ENCODE measurements around the gene SPN. TPM values are rescaled to one million over a fixed set of nuclear protein-coding genes. Genes with fewer than 3 reads are reported as not detected.
A peak's percentile ranks its signal among the peaks of the same experiment; 100 is the strongest.
"Not testable (repeated sequence)": the region's sequence is repeated elsewhere in the genome, so short reads cannot be mapped to it uniquely, and the experiment has no call there.

The SPN gene
- total RNA-seq, 5 donors from 2014 or later (not counting 1 experiment from before 2014, with no cell fraction given): 124 to 172 (median 161) TPM

DNA sequence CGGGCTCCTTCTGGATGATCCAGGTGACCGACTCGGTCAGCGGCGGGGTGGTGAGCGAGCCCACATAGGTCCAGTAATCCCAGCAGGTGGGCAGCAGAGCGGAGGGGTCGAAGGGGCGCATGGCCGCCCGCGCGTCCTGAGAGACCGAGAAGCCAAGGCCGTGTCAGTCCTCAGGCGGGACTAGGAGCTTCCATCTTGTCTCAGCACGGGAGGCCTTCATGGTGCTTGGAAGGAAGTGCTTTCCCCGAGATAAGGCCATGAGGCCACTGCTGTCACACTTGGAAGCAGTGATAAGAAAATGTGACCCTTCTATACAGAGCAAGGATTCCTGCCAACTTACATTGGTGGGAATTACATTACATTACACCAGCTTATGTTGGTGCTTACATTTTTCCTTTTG lies 40.3 kb upstream of the SPN start:
- WGBS (ENCODE audit: insufficient coverage): no CpG with 5 or more reads among the region's 18 CpGs
- H3K4me3 ChIP-seq (ENCODE audit: control insufficient read depth in 1 of 2, extremely low read depth in 1 of 2, low read length in 1 of 2); H3K27me3 ChIP-seq (replicated peaks in 1 of 2; ENCODE audit: control insufficient read depth in 2 of 2, extremely low read depth in 1 of 2, insufficient read depth in 2 of 2, low read length in 1 of 2); DNase-seq; POLR2A ChIA-PET; H3K36me3 ChIP-seq (ENCODE audit: control insufficient read depth in 2 of 2, extremely low read depth in 1 of 2, insufficient read depth in 1 of 2, low read length in 1 of 2); CTCF ChIA-PET; H3K9me3 Mint-ChIP-seq; H3K27me3 Mint-ChIP-seq; H3K27ac Mint-ChIP-seq; H3K27ac ChIP-seq (ENCODE audit: low read length); H3K36me3 Mint-ChIP-seq; H3K9me3 ChIP-seq; ATAC-seq (replicated peaks in 1 of 4); H3K4me3 Mint-ChIP-seq: not testable (repeated sequence)
- H3K4me1 Mint-ChIP-seq: peaks cover 7 to 13% (median 11%) of the 10 kb centered on the region in 3 donors
- H3K4me1 ChIP-seq (ENCODE audit: control insufficient read depth in 1 of 2, extremely low read depth in 1 of 2, insufficient read depth in 2 of 2, low read length in 2 of 2): peaks cover 5 to 12% of the 10 kb centered on the region in 2 experiments

DNA sequence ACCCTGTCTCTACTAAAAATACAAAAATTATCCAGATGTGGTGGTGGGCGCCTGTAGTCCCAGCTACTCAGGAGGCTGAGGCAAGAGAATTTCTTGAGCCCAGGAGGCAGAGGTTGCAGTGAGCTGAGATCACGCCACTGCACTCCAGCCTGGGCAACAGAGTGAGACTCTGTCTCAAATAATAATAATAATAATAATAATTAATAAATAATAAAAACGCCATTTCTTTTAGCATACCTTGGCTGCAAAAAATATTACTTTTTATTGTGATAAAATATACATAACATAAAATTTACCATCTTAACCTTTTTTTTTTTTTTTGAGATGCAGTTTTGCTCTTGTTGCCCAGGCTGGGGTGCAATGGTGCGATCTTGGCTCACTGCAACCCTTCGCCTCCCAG lies 39.8 kb upstream of the SPN start:
- H3K4me3 Mint-ChIP-seq; ATAC-seq (replicated peaks in 1 of 4); H3K27me3 Mint-ChIP-seq; DNase-seq; H3K27ac Mint-ChIP-seq; H3K9me3 ChIP-seq; H3K9me3 Mint-ChIP-seq; H3K36me3 Mint-ChIP-seq; H3K4me3 ChIP-seq (ENCODE audit: control insufficient read depth in 1 of 2, extremely low read depth in 1 of 2, low read length in 1 of 2); CTCF ChIA-PET; H3K27ac ChIP-seq (ENCODE audit: low read length); H3K36me3 ChIP-seq (ENCODE audit: control insufficient read depth in 2 of 2, extremely low read depth in 1 of 2, insufficient read depth in 1 of 2, low read length in 1 of 2); H3K27me3 ChIP-seq (replicated peaks in 1 of 2; ENCODE audit: control insufficient read depth in 2 of 2, extremely low read depth in 1 of 2, insufficient read depth in 2 of 2, low read length in 1 of 2); POLR2A ChIA-PET: not testable (repeated sequence)
- H3K4me1 ChIP-seq (ENCODE audit: control insufficient read depth in 1 of 2, extremely low read depth in 1 of 2, insufficient read depth in 2 of 2, low read length in 2 of 2): peaks cover 5 to 13% of the 10 kb centered on the region in 2 experiments
- H3K4me1 Mint-ChIP-seq: peaks cover 7 to 13% (median 13%) of the 10 kb centered on the region in 3 donors
- no CpG with 5 or more reads among the region's 5 CpGs for WGBS (ENCODE audit: insufficient coverage)

GRCh38 chr16:29625114-29625513 lies 37.9 kb upstream of the SPN start:
- ATAC-seq (replicated peaks in 1 of 4); H3K27ac Mint-ChIP-seq; H3K9me3 ChIP-seq; H3K9me3 Mint-ChIP-seq; H3K36me3 Mint-ChIP-seq; H3K36me3 ChIP-seq (ENCODE audit: control insufficient read depth in 2 of 2, extremely low read depth in 1 of 2, insufficient read depth in 1 of 2, low read length in 1 of 2); H3K27ac ChIP-seq (ENCODE audit: low read length); H3K4me3 Mint-ChIP-seq; POLR2A ChIA-PET; CTCF ChIA-PET; H3K4me3 ChIP-seq (ENCODE audit: control insufficient read depth in 1 of 2, extremely low read depth in 1 of 2, low read length in 1 of 2); H3K27me3 ChIP-seq (replicated peaks in 1 of 2; ENCODE audit: control insufficient read depth in 2 of 2, extremely low read depth in 1 of 2, insufficient read depth in 2 of 2, low read length in 1 of 2); H3K27me3 Mint-ChIP-seq; DNase-seq: not testable (repeated sequence)
- 100% methylated on average over 1 of the region's 4 CpGs for WGBS (ENCODE audit: insufficient coverage)
- H3K4me1 ChIP-seq (ENCODE audit: control insufficient read depth in 1 of 2, extremely low read depth in 1 of 2, insufficient read depth in 2 of 2, low read length in 2 of 2): peaks cover 7 to 18% of the 10 kb centered on the region in 2 experiments
- peaks cover 7 to 16% (median 16%) of the 10 kb centered on the region in 3 donors for H3K4me1 Mint-ChIP-seq

DNA sequence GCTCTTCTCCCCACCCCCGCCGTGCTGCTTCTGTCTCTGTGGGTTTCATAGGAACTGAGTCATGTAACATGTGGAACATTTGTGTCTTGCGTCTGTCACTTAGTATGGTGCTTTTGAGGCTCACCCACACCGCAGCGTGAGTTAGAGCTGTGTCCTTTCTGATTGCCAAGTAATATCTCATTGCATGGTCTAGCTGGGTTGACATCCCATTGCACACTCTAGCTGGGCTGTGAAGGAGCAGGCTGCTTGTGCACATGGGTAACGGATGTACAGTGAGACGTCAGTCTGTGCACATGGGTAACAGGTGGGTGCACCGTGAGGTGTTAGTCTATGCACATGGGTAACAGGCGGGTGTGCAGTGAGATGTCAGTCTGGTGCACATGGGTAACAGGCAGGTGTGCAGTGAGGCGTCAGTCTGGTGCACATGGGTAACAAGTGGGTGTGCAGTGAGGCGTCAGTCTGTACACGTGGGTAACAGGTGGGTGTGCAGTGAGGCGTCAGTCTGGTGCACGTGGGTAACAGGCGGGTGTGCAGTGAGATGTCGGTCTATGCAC lies 36.2 kb upstream of the SPN start:
- Mint-ChIP-seq H3K27ac (peak overlapping the region; percentile 59 to 79), H3K4me3 (peak overlapping the region; percentile 10 to 68 (median 39)), H3K4me1 (peaks cover 7 to 16% (median 16%) of the 10 kb centered on the region in 3 donors)
- peak in 34 of 35 experiments; percentile 16 to 76 (median 49) for DNase-seq
- H3K9me3 ChIP-seq; H3K4me3 ChIP-seq (ENCODE audit: control insufficient read depth in 1 of 2, extremely low read depth in 1 of 2, low read length in 1 of 2); H3K27me3 Mint-ChIP-seq; H3K27me3 ChIP-seq (replicated peaks in 1 of 2; ENCODE audit: control insufficient read depth in 2 of 2, extremely low read depth in 1 of 2, insufficient read depth in 2 of 2, low read length in 1 of 2); H3K9me3 Mint-ChIP-seq; H3K36me3 ChIP-seq (ENCODE audit: control insufficient read depth in 2 of 2, extremely low read depth in 1 of 2, insufficient read depth in 1 of 2, low read length in 1 of 2); H3K36me3 Mint-ChIP-seq: not testable (repeated sequence)
- peaks cover 7 to 18% of the 10 kb centered on the region in 2 experiments for H3K4me1 ChIP-seq (ENCODE audit: control insufficient read depth in 1 of 2, extremely low read depth in 1 of 2, insufficient read depth in 2 of 2, low read length in 2 of 2)
- CTCF ChIA-PET: interaction anchor here in 1 of 2 donors (0.7 kb wide), 1 partner anchor 306 kb away, joined by 3 read pairs; no protein-coding TSS in a partner anchor
- ATAC-seq (replicated peaks in 1 of 4): peak; percentile 82 to 91 (median 86)
- POLR2A ChIA-PET: interaction anchor here in 1 of 2 donors (0.5 kb wide), 1 partner anchor 169 kb away, joined by 3 read pairs; no protein-coding TSS in a partner anchor
- H3K27ac ChIP-seq (ENCODE audit: low read length): peak overlapping the region; percentile 47
- 14% methylated on average over 9 of the region's 16 CpGs for WGBS (ENCODE audit: insufficient coverage)

- H3K27me3 Mint-ChIP-seq; CTCF ChIA-PET; H3K36me3 ChIP-seq (ENCODE audit: control insufficient read depth in 2 of 2, extremely low read depth in 1 of 2, insufficient read depth in 1 of 2, low read length in 1 of 2); H3K4me3 ChIP-seq (ENCODE audit: control insufficient read depth in 1 of 2, extremely low read depth in 1 of 2, low read length in 1 of 2); H3K9me3 Mint-ChIP-seq; POLR2A ChIA-PET; H3K4me3 Mint-ChIP-seq; H3K9me3 ChIP-seq; H3K27me3 ChIP-seq (replicated peaks in 1 of 2; ENCODE audit: control insufficient read depth in 2 of 2, extremely low read depth in 1 of 2, insufficient read depth in 2 of 2, low read length in 1 of 2); H3K36me3 Mint-ChIP-seq: not testable (repeated sequence)
- no CpG with 5 or more reads among the region's 7 CpGs for WGBS (ENCODE audit: insufficient coverage)
- peak in 12 of 35 experiments; percentile 7 to 52 (median 24) for DNase-seq
- ATAC-seq (replicated peaks in 1 of 4): peak; percentile 36 to 45 (median 43)
- H3K27ac Mint-ChIP-seq: peak overlapping the region in 1 of 2 donors; percentile 59
- Histone ChIP-seq H3K27ac (ENCODE audit: low read length) (peak overlapping the region; percentile 47), H3K4me1 (ENCODE audit: control insufficient read depth in 1 of 2, extremely low read depth in 1 of 2, insufficient read depth in 2 of 2, low read length in 2 of 2) (peaks cover 7 to 18% of the 10 kb centered on the region in 2 experiments)
- H3K4me1 Mint-ChIP-seq: peaks cover 7 to 16% (median 16%) of the 10 kb centered on the region in 3 donors
These were observed 35.4 kb upstream of the SPN start for GRCh38 chr16:29627661-29628075.

DNA sequence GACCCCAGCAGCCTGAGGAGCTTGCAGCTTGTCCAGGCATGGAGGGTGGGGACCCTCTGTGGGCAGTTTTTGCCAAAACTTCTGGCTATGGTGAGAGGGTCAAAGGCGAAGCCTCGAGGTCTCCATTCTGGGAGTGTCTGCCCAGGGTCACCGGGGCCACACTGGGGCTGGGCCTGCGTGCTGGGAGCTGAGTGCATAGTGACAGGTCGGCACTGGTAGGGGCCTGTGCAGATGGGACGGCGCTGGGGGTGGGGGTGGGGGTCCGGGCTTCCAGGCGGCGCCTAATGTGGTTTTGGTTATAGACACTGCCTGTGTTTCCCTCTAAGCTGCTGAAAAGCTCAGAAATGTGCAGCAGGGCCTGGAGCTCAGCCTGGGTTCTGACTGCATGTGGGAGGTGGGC lies 34.3 kb upstream of the SPN start:
- H3K36me3 ChIP-seq (ENCODE audit: control insufficient read depth in 2 of 2, extremely low read depth in 1 of 2, insufficient read depth in 1 of 2, low read length in 1 of 2); POLR2A ChIA-PET; H3K27ac ChIP-seq (ENCODE audit: low read length); H3K27me3 Mint-ChIP-seq; H3K27me3 ChIP-seq (replicated peaks in 1 of 2; ENCODE audit: control insufficient read depth in 2 of 2, extremely low read depth in 1 of 2, insufficient read depth in 2 of 2, low read length in 1 of 2); H3K36me3 Mint-ChIP-seq; H3K4me3 Mint-ChIP-seq; ATAC-seq (replicated peaks in 1 of 4); H3K4me3 ChIP-seq (ENCODE audit: control insufficient read depth in 1 of 2, extremely low read depth in 1 of 2, low read length in 1 of 2); H3K9me3 ChIP-seq; DNase-seq; H3K9me3 Mint-ChIP-seq; CTCF ChIA-PET: not testable (repeated sequence)
- peak overlapping the region in 1 of 2 donors; percentile 34 for H3K27ac Mint-ChIP-seq
- peaks cover 7 to 16% (median 16%) of the 10 kb centered on the region in 3 donors for H3K4me1 Mint-ChIP-seq
- H3K4me1 ChIP-seq (ENCODE audit: control insufficient read depth in 1 of 2, extremely low read depth in 1 of 2, insufficient read depth in 2 of 2, low read length in 2 of 2): peaks cover 7 to 18% of the 10 kb centered on the region in 2 experiments
- no CpG with 5 or more reads among the region's 10 CpGs for WGBS (ENCODE audit: insufficient coverage)
